Measurements from ENCODE around the gene INPP5A. TPM values are rescaled to one million over a fixed set of nuclear protein-coding genes. Genes with fewer than 3 reads are reported as not detected.

INPP5A gene
- total and polyA plus RNA-seq, 2 of the 13 experiments (the other 11 are each of a cell fraction or from before 2014, with no cell fraction given), result 17.5 to 37.9 TPM

DNA sequence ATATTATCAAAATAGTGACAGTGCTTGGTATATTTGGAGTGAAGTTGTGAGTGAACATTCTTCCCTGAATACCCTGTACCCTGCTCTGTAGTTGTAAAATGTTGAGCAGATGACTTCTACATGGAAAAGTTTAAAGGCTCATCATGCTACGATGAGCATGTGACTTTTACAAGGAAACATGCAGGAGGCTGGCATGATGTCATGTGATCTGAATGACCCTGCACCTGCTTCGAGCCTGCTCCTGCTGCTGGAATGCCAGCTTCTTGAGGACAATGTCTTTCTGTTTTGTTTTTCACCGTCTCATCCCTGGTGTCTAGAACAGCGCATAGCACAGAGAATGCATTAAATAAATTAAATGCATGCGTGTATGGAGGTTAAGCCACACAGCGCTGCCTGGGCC lies 5.4 kb upstream of the INPP5A start:
- no TSS peak for BruUV-seq (replicated peaks)
- Histone ChIP-seq H3K27ac (ENCODE audit: extremely low read length, insufficient read depth, low read length) (no peak overlapping the region), H3K27me3 (ENCODE audit: control insufficient read depth in 1 of 2, insufficient read depth in 2 of 2, low read length in 2 of 2) (peaks cover 0 to 23% of the 10 kb centered on the region in 2 experiments; a peak in 4 of 5 replicates), H3K9ac (ENCODE audit: insufficient read depth, low read depth, low read length) (no peak overlapping the region), H3K9me3 (ENCODE audit: low read length) (peaks cover 6% of the 10 kb centered on the region; the same call in 1 of the 2 replicates), H2AFZ (ENCODE audit: low read length) (no peak overlapping the region), H3K4me3 (replicated peaks in 1 of 3; ENCODE audit: insufficient read depth in 1 of 3, low read depth in 2 of 3, low read length in 3 of 3) (no peak overlapping the region), H3K4me1 (ENCODE audit: insufficient read depth, low read length) (peaks cover 32% of the 10 kb centered on the region), H4K20me1 (ENCODE audit: insufficient read depth, low read length) (no peaks in the 10 kb centered on the region), H3K36me3 (replicated peaks in 1 of 2; ENCODE audit: control insufficient read depth in 1 of 2, insufficient read depth in 2 of 2, low read length in 2 of 2) (no peaks in the 10 kb centered on the region), H3K79me2 (ENCODE audit: insufficient read depth, low read length) (peaks cover 4% of the 10 kb centered on the region), H3K4me2 (ENCODE audit: low read depth, low read length) (no peak overlapping the region)
- no peak for DNase-seq (ENCODE audit: low spot score)
- no peak for ATAC-seq
- ChIA-PET POLR2A (interaction anchor here (0.9 kb wide), 1 partner anchor 14 kb away, joined by 4 read pairs; no protein-coding TSS in a partner anchor), CTCF (ENCODE audit: low intra/inter-chr PET ratio, low total read pairs) (no interaction called here)
- FAIRE-seq, result no peak
- WGBS (ENCODE audit: low lambda C conversion rate), result 76% methylated on average over 6 of the region's 6 CpGs
- in situ Hi-C loops (cut with HindIII; ENCODE audit: extremely low pct_ligation_motif_present, low pct_unique_long_range_greater_than_20kb), result no loop called here
- intact Hi-C loops (cut with micrococcal nuclease; ENCODE audit: unreplicated experiment), result no loop called here
- TF ChIP-seq, protein P1, sequence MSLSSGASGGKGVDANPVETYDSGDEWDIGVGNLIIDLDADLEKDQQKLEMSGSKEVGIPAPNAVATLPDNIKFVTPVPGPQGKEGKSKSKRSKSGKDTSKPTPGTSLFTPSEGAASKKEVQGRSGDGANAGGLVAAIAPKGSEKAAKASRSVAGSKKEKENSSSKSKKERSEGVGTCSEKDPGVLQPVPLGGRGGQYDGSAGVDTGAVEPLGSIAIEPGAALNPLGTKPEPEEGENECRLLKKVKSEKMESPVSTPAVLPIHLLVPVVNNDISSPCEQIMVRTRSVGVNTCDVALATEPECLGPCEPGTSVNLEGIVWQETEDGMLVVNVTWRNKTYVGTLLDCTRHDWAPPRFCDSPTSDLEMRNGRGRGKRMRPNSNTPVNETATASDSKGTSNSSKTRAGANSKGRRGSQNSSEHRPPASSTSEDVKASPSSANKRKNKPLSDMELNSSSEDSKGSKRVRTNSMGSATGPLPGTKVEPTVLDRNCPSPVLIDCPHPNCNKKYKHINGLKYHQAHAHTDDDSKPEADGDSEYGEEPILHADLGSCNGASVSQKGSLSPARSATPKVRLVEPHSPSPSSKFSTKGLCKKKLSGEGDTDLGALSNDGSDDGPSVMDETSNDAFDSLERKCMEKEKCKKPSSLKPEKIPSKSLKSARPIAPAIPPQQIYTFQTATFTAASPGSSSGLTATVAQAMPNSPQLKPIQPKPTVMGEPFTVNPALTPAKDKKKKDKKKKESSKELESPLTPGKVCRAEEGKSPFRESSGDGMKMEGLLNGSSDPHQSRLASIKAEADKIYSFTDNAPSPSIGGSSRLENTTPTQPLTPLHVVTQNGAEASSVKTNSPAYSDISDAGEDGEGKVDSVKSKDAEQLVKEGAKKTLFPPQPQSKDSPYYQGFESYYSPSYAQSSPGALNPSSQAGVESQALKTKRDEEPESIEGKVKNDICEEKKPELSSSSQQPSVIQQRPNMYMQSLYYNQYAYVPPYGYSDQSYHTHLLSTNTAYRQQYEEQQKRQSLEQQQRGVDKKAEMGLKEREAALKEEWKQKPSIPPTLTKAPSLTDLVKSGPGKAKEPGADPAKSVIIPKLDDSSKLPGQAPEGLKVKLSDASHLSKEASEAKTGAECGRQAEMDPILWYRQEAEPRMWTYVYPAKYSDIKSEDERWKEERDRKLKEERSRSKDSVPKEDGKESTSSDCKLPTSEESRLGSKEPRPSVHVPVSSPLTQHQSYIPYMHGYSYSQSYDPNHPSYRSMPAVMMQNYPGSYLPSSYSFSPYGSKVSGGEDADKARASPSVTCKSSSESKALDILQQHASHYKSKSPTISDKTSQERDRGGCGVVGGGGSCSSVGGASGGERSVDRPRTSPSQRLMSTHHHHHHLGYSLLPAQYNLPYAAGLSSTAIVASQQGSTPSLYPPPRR (CRISPR knock-in tag; IDR thresholded peaks at IDR 0.05; ENCODE audit: borderline replicate concordance), result no peak
- TF ChIP-seq CAMTA2 (CRISPR knock-in tag; IDR thresholded peaks at IDR 0.05; ENCODE audit: borderline replicate concordance), result no peak
- no peak for TF ChIP-seq PLRG1 (conservative IDR thresholded peaks at IDR 0.05)
- no peak for TF ChIP-seq ZNF530 (CRISPR knock-in tag; IDR thresholded peaks at IDR 0.05; ENCODE audit: low read depth)
- TF ChIP-seq, protein P2, sequence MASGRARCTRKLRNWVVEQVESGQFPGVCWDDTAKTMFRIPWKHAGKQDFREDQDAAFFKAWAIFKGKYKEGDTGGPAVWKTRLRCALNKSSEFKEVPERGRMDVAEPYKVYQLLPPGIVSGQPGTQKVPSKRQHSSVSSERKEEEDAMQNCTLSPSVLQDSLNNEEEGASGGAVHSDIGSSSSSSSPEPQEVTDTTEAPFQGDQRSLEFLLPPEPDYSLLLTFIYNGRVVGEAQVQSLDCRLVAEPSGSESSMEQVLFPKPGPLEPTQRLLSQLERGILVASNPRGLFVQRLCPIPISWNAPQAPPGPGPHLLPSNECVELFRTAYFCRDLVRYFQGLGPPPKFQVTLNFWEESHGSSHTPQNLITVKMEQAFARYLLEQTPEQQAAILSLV (CRISPR knock-in tag; IDR thresholded peaks at IDR 0.05; ENCODE audit: borderline replicate concordance), result no peak
- TF ChIP-seq SRSF9 (IDR thresholded peaks at IDR 0.05; ENCODE audit: borderline replicate concordance, insufficient read depth, low read depth, low read length, poor library complexity, severe bottlenecking), result no peak
- no peak for TF ChIP-seq ZNF749 (CRISPR knock-in tag; IDR thresholded peaks at IDR 0.05; ENCODE audit: borderline replicate concordance)
- no peak for TF ChIP-seq PAF1 (CRISPR knock-in tag; IDR thresholded peaks at IDR 0.05)
- TF ChIP-seq, protein P3, sequence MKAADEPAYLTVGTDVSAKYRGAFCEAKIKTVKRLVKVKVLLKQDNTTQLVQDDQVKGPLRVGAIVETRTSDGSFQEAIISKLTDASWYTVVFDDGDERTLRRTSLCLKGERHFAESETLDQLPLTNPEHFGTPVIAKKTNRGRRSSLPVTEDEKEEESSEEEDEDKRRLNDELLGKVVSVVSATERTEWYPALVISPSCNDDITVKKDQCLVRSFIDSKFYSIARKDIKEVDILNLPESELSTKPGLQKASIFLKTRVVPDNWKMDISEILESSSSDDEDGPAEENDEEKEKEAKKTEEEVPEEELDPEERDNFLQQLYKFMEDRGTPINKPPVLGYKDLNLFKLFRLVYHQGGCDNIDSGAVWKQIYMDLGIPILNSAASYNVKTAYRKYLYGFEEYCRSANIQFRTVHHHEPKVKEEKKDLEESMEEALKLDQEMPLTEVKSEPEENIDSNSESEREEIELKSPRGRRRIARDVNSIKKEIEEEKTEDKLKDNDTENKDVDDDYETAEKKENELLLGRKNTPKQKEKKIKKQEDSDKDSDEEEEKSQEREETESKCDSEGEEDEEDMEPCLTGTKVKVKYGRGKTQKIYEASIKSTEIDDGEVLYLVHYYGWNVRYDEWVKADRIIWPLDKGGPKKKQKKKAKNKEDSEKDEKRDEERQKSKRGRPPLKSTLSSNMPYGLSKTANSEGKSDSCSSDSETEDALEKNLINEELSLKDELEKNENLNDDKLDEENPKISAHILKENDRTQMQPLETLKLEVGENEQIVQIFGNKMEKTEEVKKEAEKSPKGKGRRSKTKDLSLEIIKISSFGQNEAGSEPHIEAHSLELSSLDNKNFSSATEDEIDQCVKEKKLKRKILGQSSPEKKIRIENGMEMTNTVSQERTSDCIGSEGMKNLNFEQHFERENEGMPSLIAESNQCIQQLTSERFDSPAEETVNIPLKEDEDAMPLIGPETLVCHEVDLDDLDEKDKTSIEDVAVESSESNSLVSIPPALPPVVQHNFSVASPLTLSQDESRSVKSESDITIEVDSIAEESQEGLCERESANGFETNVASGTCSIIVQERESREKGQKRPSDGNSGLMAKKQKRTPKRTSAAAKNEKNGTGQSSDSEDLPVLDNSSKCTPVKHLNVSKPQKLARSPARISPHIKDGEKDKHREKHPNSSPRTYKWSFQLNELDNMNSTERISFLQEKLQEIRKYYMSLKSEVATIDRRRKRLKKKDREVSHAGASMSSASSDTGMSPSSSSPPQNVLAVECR (CRISPR knock-in tag; IDR thresholded peaks at IDR 0.05; ENCODE audit: borderline replicate concordance), result no peak
- TF ChIP-seq U2AF1 (optimal IDR thresholded peaks at IDR 0.05; ENCODE audit: low read depth, low read length), result no peak
- TF ChIP-seq, protein P4, sequence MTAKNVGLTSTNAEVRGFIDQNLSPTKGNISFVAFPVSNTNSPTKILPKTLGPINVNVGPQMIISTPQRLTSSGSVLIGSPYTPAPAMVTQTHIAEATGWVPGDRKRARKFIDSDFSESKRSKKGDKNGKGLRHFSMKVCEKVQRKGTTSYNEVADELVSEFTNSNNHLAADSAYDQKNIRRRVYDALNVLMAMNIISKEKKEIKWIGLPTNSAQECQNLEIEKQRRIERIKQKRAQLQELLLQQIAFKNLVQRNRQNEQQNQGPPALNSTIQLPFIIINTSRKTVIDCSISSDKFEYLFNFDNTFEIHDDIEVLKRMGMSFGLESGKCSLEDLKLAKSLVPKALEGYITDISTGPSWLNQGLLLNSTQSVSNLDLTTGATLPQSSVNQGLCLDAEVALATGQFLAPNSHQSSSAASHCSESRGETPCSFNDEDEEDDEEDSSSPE (CRISPR knock-in tag; IDR thresholded peaks at IDR 0.05), result no peak
- no peak for TF ChIP-seq SRY (CRISPR knock-in tag; IDR thresholded peaks at IDR 0.05)

Data from HepG2 (cell line).